NCI-H526 treated with DMSO at 0.1 percent for 48 hours (cell line): Measurements from ENCODE around the gene MED27.
"Not testable (repeated sequence)": the region's sequence is repeated elsewhere in the genome, so short reads cannot be mapped to it uniquely, and the experiment has no call there.

Experiments
- DNase-seq: peaks from one replicate; lab custom pipeline; 2025; lab: John Stamatoyannopoulos, UW

Gene MED27

GRCh38 chr9:132075853-132076252 lies 3.8 kb downstream of the MED27 start:
- no peak for DNase-seq

- DNase-seq, result no peak
These were observed 4.9 kb downstream of the MED27 start for GRCh38 chr9:132074736-132075135.

- DNase-seq, result no peak
These were observed 7.7 kb downstream of the MED27 start for GRCh38 chr9:132071847-132072507.

- DNase-seq, result no peak
These were observed 10.4 kb downstream of the MED27 start for GRCh38 chr9:132069046-132069898.

GRCh38 chr9:132068605-132069004 lies 11.1 kb downstream of the MED27 start:
- no peak for DNase-seq

GRCh38 chr9:132066511-132066910 lies 13.2 kb downstream of the MED27 start:
- DNase-seq, result no peak

GRCh38 chr9:132066057-132066456 lies 13.6 kb downstream of the MED27 start:
- no peak for DNase-seq

GRCh38 chr9:132063281-132063680 lies 16.4 kb downstream of the MED27 start:
- DNase-seq, result no peak

GRCh38 chr9:132062806-132063205 lies 16.9 kb downstream of the MED27 start:
- DNase-seq, result no peak

GRCh38 chr9:132061526-132061925 lies 18.1 kb downstream of the MED27 start:
- no peak for DNase-seq

GRCh38 chr9:132059361-132059760 lies 20.3 kb downstream of the MED27 start:
- no peak for DNase-seq

GRCh38 chr9:132058226-132058625 lies 21.4 kb downstream of the MED27 start:
- DNase-seq, result not testable (repeated sequence)

GRCh38 chr9:132056717-132057560 lies 22.7 kb downstream of the MED27 start:
- no peak for DNase-seq

GRCh38 chr9:132055756-132056155 lies 23.9 kb downstream of the MED27 start:
- no peak for DNase-seq

GRCh38 chr9:132054024-132054423 lies 25.6 kb downstream of the MED27 start:
- no peak for DNase-seq

- no peak for DNase-seq
These were observed 29.8 kb downstream of the MED27 start for GRCh38 chr9:132049900-132050299.

GRCh38 chr9:132049323-132049882 lies 30.3 kb downstream of the MED27 start:
- no peak for DNase-seq

GRCh38 chr9:132048201-132048600 lies 31.5 kb downstream of the MED27 start:
- DNase-seq, result no peak

GRCh38 chr9:132046456-132046855 lies 33.2 kb downstream of the MED27 start:
- DNase-seq, result no peak

- no peak for DNase-seq
These were observed 35.3 kb downstream of the MED27 start for GRCh38 chr9:132044176-132044875.

- no peak for DNase-seq
These were observed 36.0 kb downstream of the MED27 start for GRCh38 chr9:132043708-132044107.

- no peak for DNase-seq
These were observed 37.3 kb downstream of the MED27 start for GRCh38 chr9:132042324-132042723.
